ENCODE data around the gene DOCK4.

DOCK4 gene

DNA sequence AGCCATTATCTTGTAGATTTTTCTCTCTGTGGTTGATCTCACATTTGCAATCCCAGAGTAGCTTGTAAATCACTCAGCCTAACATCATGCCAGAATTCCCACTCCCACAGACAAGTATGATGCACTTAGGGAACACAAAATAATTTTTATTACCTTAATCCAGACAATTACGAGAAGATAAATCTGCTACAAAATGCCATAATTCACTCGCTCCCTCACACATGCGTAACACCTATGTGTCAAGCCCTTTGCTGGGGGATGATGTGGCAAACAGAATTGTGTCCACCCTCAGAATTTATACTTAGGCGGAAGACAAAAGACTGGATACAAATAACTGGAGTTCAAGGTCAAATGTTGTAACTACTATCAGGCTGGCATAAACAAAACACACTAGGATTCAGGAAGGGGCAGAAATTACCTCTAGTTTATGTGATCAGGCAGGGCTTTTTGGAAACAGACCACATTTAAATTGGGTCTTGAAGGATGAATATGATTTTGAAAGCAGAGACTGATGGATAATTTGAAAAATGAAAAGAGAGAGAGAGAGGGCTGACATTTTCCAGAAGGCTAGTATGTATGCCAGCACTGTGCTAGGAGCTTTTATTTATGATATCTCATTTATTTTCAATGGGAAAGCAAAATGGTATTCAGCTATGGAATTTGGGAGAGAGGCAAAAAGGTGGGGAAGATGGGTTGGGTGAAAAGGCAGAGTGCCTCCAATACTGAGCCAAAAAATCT lies 69.8 kb downstream of the DOCK4 start:
- Histone ChIP-seq H2AK5ac (ENCODE audit: low read length, severe bottlenecking) (no peak overlapping the region), H2AFZ (ENCODE audit: low read depth, low read length) (no peak overlapping the region), H4K91ac (ENCODE audit: low read length) (no peak overlapping the region), H3K9me3 (ENCODE audit: control insufficient read depth, low read length) (no peaks in the 10 kb centered on the region), H3K9ac (ENCODE audit: low read length) (no peak overlapping the region), H3K4me2 (ENCODE audit: low read length, poor library complexity, severe bottlenecking) (no peak overlapping the region), H3K4me3 (ENCODE audit: insufficient read depth in 1 of 2, low read depth in 1 of 2, low read length in 2 of 2) (no peak overlapping the region), H3K23ac (ENCODE audit: low read length in 2 of 2) (no peak overlapping the region), H3K4ac (ENCODE audit: low read depth in 1 of 2, low read length in 2 of 2) (no peak overlapping the region), H3K14ac (ENCODE audit: low read length in 2 of 2) (no peak overlapping the region), H3K4me1 (ENCODE audit: control insufficient read depth, insufficient read depth, low read depth, low read length) (no peaks in the 10 kb centered on the region), H3K27ac (ENCODE audit: low read length, poor library complexity, severe bottlenecking) (no peak overlapping the region), H3K79me1 (replicated peaks; ENCODE audit: low read length, poor library complexity, severe bottlenecking) (peaks cover 25% of the 10 kb centered on the region), H3K18ac (ENCODE audit: low read depth in 1 of 2, low read length in 2 of 2) (no peak overlapping the region), H3K36me3 (ENCODE audit: control insufficient read depth in 1 of 2, insufficient read depth in 2 of 2, low read depth in 1 of 2, low read length in 2 of 2) (no peaks in the 10 kb centered on the region), H2BK15ac (ENCODE audit: low read depth, poor library complexity, severe bottlenecking) (no peak overlapping the region), H4K8ac (ENCODE audit: low read length) (no peak overlapping the region), H2BK120ac (ENCODE audit: low read depth, low read length) (no peak overlapping the region), H2BK5ac (ENCODE audit: low read depth, low read length, poor library complexity, severe bottlenecking) (no peak overlapping the region), H2BK12ac (ENCODE audit: low read length in 2 of 2) (no peak overlapping the region), H3K27me3 (ENCODE audit: control insufficient read depth in 1 of 2, insufficient read depth in 1 of 2, low read length in 2 of 2) (no peaks in the 10 kb centered on the region)
- no peak for DNase-seq
- 89% methylated on average over 4 of the region's 4 CpGs for WGBS

DNA sequence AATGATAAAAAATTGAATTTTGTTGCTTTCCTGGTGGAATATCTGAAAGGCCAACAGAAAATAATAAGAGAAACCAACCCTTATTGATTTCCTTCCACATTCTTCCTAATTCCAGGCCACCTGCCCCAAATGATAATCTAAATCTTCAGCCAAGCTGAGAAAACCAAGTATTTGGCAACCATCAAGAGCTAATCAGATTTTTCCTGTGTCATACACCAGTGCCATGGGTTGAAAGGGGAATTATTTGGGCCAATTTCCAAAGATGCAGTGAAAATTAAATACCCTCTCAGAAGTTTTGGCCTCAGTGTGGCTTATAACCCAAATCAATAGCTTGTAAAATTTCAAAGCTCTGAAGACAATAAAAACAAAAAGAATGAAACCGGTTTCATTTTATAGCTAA lies 70.4 kb downstream of the DOCK4 start:
- no peak overlapping the region for H2AFZ ChIP-seq (ENCODE audit: low read depth, low read length)
- H2BK5ac ChIP-seq (ENCODE audit: low read depth, low read length, poor library complexity, severe bottlenecking), result no peak overlapping the region
- no peak overlapping the region for H4K8ac ChIP-seq (ENCODE audit: low read length)
- H3K9me3 ChIP-seq (ENCODE audit: control insufficient read depth, low read length), result no peaks in the 10 kb centered on the region
- H3K4ac ChIP-seq (ENCODE audit: low read depth in 1 of 2, low read length in 2 of 2), result no peak overlapping the region
- no peak overlapping the region for H2BK12ac ChIP-seq (ENCODE audit: low read length in 2 of 2)
- H3K14ac ChIP-seq (ENCODE audit: low read length in 2 of 2), result no peak overlapping the region
- no peaks in the 10 kb centered on the region for H3K4me1 ChIP-seq (ENCODE audit: control insufficient read depth, insufficient read depth, low read depth, low read length)
- no peak overlapping the region for H3K4me3 ChIP-seq (ENCODE audit: insufficient read depth in 1 of 2, low read depth in 1 of 2, low read length in 2 of 2)
- no peak overlapping the region for H3K27ac ChIP-seq (ENCODE audit: low read length, poor library complexity, severe bottlenecking)
- no peak overlapping the region for H3K18ac ChIP-seq (ENCODE audit: low read depth in 1 of 2, low read length in 2 of 2)
- no peak overlapping the region for H2BK120ac ChIP-seq (ENCODE audit: low read depth, low read length)
- no peak for DNase-seq
- H4K91ac ChIP-seq (ENCODE audit: low read length), result no peak overlapping the region
- no CpG with 5 or more reads among the region's 1 CpG for WGBS
- no peak overlapping the region for H3K9ac ChIP-seq (ENCODE audit: low read length)
- no peak overlapping the region for H2AK5ac ChIP-seq (ENCODE audit: low read length, severe bottlenecking)
- H3K36me3 ChIP-seq (ENCODE audit: control insufficient read depth in 1 of 2, insufficient read depth in 2 of 2, low read depth in 1 of 2, low read length in 2 of 2), result no peaks in the 10 kb centered on the region
- H3K4me2 ChIP-seq (ENCODE audit: low read length, poor library complexity, severe bottlenecking), result no peak overlapping the region
- no peak overlapping the region for H3K23ac ChIP-seq (ENCODE audit: low read length in 2 of 2)
- H2BK15ac ChIP-seq (ENCODE audit: low read depth, poor library complexity, severe bottlenecking), result no peak overlapping the region
- peaks cover 25% of the 10 kb centered on the region for H3K79me1 ChIP-seq (replicated peaks; ENCODE audit: low read length, poor library complexity, severe bottlenecking)
- no peaks in the 10 kb centered on the region for H3K27me3 ChIP-seq (ENCODE audit: control insufficient read depth in 1 of 2, insufficient read depth in 1 of 2, low read length in 2 of 2)

DNA sequence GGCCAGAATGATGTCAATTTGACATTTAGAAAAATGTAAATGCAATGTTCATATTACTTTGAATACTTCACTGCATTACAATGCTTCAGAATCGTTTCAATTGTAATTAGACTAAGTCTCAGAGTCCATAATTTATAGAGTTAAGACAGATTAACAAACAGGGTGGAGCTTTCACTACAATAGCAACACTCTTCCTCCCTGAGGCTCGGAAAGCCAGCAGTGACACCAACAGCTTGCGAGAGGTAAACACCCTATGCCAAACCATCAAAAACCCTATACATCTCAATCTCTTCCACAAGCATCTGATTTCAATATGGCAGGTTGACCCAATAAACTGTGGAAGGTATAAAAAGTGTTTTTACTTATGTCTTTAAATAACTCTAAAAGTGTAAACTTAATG lies 72.2 kb downstream of the DOCK4 start:
- Histone ChIP-seq H3K4me2 (ENCODE audit: low read length, poor library complexity, severe bottlenecking) (no peak overlapping the region), H3K18ac (ENCODE audit: low read depth in 1 of 2, low read length in 2 of 2) (no peak overlapping the region), H2AFZ (ENCODE audit: low read depth, low read length) (no peak overlapping the region), H2BK15ac (ENCODE audit: low read depth, poor library complexity, severe bottlenecking) (no peak overlapping the region), H2AK5ac (ENCODE audit: low read length, severe bottlenecking) (no peak overlapping the region), H3K14ac (ENCODE audit: low read length in 2 of 2) (no peak overlapping the region), H3K27ac (ENCODE audit: low read length, poor library complexity, severe bottlenecking) (no peak overlapping the region), H3K9me3 (ENCODE audit: control insufficient read depth, low read length) (no peaks in the 10 kb centered on the region), H2BK5ac (ENCODE audit: low read depth, low read length, poor library complexity, severe bottlenecking) (no peak overlapping the region), H3K4me1 (ENCODE audit: control insufficient read depth, insufficient read depth, low read depth, low read length) (no peaks in the 10 kb centered on the region), H4K8ac (ENCODE audit: low read length) (no peak overlapping the region), H3K9ac (ENCODE audit: low read length) (no peak overlapping the region), H3K23ac (ENCODE audit: low read length in 2 of 2) (no peak overlapping the region), H3K79me1 (replicated peaks; ENCODE audit: low read length, poor library complexity, severe bottlenecking) (peaks cover 20% of the 10 kb centered on the region), H3K4ac (ENCODE audit: low read depth in 1 of 2, low read length in 2 of 2) (no peak overlapping the region), H3K27me3 (ENCODE audit: control insufficient read depth in 1 of 2, insufficient read depth in 1 of 2, low read length in 2 of 2) (no peaks in the 10 kb centered on the region), H2BK12ac (ENCODE audit: low read length in 2 of 2) (peak overlapping the region in 1 of 2 experiments; percentile 52), H4K91ac (ENCODE audit: low read length) (no peak overlapping the region), H3K4me3 (ENCODE audit: insufficient read depth in 1 of 2, low read depth in 1 of 2, low read length in 2 of 2) (no peak overlapping the region), H2BK120ac (ENCODE audit: low read depth, low read length) (no peak overlapping the region), H3K36me3 (ENCODE audit: control insufficient read depth in 1 of 2, insufficient read depth in 2 of 2, low read depth in 1 of 2, low read length in 2 of 2) (no peaks in the 10 kb centered on the region)
- WGBS, result 92% methylated on average over 3 of the region's 3 CpGs
- DNase-seq, result no peak

DNA sequence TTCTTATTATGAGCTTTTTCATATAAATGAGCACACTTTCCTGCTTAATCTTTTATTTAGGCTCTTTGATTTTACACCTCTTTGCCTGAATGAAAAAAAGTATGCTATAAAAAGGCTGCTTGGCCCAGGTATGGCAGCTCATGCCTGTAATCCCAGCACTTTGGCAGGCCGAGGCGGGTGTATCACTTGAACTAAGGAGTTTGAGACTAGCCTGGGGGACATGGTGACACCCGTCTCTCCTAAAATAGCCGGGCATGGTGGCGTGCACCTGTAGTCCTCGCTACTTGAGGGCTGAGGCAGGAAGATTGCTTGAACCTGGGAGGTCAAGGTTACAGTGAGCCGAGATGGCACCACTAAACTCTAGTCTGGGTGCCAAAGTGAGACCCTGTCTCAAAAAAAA lies 72.9 kb downstream of the DOCK4 start:
- no peak overlapping the region for H3K27ac ChIP-seq (ENCODE audit: low read length, poor library complexity, severe bottlenecking)
- H2AFZ ChIP-seq (ENCODE audit: low read depth, low read length), result no peak overlapping the region
- H4K91ac ChIP-seq (ENCODE audit: low read length), result no peak overlapping the region
- H2BK120ac ChIP-seq (ENCODE audit: low read depth, low read length), result peak overlapping the region; percentile 49
- H3K36me3 ChIP-seq (ENCODE audit: control insufficient read depth in 1 of 2, insufficient read depth in 2 of 2, low read depth in 1 of 2, low read length in 2 of 2), result no peaks in the 10 kb centered on the region
- H3K4ac ChIP-seq (ENCODE audit: low read depth in 1 of 2, low read length in 2 of 2), result no peak overlapping the region
- H2BK12ac ChIP-seq (ENCODE audit: low read length in 2 of 2), result peak overlapping the region in 1 of 2 experiments; percentile 72
- H4K8ac ChIP-seq (ENCODE audit: low read length), result no peak overlapping the region
- no peak for DNase-seq
- H3K79me1 ChIP-seq (replicated peaks; ENCODE audit: low read length, poor library complexity, severe bottlenecking), result peaks cover 12% of the 10 kb centered on the region
- H2BK5ac ChIP-seq (ENCODE audit: low read depth, low read length, poor library complexity, severe bottlenecking), result no peak overlapping the region
- WGBS, result 98% methylated on average over 7 of the region's 7 CpGs
- H3K9ac ChIP-seq (ENCODE audit: low read length), result no peak overlapping the region
- H3K14ac ChIP-seq (ENCODE audit: low read length in 2 of 2), result no peak overlapping the region
- no peak overlapping the region for H3K23ac ChIP-seq (ENCODE audit: low read length in 2 of 2)
- no peaks in the 10 kb centered on the region for H3K27me3 ChIP-seq (ENCODE audit: control insufficient read depth in 1 of 2, insufficient read depth in 1 of 2, low read length in 2 of 2)
- no peak overlapping the region for H2AK5ac ChIP-seq (ENCODE audit: low read length, severe bottlenecking)
- peak overlapping the region in 1 of 2 experiments; percentile 24 for H3K18ac ChIP-seq (ENCODE audit: low read depth in 1 of 2, low read length in 2 of 2)
- H3K9me3 ChIP-seq (ENCODE audit: control insufficient read depth, low read length), result no peaks in the 10 kb centered on the region
- no peak overlapping the region for H2BK15ac ChIP-seq (ENCODE audit: low read depth, poor library complexity, severe bottlenecking)
- H3K4me3 ChIP-seq (ENCODE audit: insufficient read depth in 1 of 2, low read depth in 1 of 2, low read length in 2 of 2), result no peak overlapping the region
- H3K4me2 ChIP-seq (ENCODE audit: low read length, poor library complexity, severe bottlenecking), result no peak overlapping the region
- H3K4me1 ChIP-seq (ENCODE audit: control insufficient read depth, insufficient read depth, low read depth, low read length), result no peaks in the 10 kb centered on the region
